Measurements from ENCODE around the gene SHD. TPM values are rescaled to one million over a fixed set of nuclear protein-coding genes. Genes with fewer than 3 reads are reported as not detected.

SHD gene
- total and polyA plus RNA-seq, 2 donors (not counting 3 experiments of a cell fraction or from before 2014, with no cell fraction given): not detected

DNA sequence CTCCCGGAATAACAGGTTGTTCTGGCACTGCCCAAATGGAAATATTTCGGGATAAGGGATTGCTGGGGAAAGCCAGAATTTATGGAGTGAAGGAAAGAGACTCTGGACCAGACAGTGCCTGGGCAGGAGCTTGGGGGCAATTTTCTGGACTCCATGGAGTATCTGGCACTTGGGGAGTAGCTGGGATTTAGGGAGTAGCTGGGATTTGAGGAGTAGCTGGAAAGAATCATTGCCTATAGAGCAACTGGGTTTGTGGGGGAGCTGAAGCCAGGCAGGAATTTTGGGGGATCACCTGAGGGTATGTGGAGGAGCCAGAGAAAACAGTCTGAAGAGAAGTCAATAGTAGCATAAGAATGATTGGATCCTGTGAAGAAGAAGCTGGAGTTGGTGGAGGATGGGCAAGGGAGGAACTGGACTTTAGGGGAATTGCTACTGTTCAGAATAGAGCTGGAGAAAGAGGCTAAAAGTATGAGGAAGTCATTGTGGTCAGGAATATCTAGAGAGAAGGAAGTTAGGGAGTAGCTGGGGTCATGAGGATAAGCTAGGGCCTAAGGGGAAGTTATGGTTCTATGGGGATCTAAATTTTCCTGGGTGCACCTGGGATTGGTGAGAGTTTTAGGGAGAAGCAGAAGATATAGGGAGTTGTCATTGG lies 40.1 kb downstream of the SHD start:
- Histone ChIP-seq H2AFZ (ENCODE audit: low read depth, low read length) (no peak overlapping the region), H3K9ac (replicated peaks; ENCODE audit: extremely low read depth, insufficient read depth, low read length) (no peak overlapping the region), H3K79me2 (ENCODE audit: control insufficient read depth, insufficient read depth, low read length) (no peaks in the 10 kb centered on the region), H3K36me3 (ENCODE audit: control insufficient read depth in 2 of 2, extremely low read depth in 1 of 2, insufficient read depth in 2 of 2, low read length in 2 of 2) (peaks cover 0 to 4% of the 10 kb centered on the region in 2 experiments), H3K9me3 (replicated peaks; ENCODE audit: control insufficient read depth, insufficient read depth, low read length) (no peaks in the 10 kb centered on the region), H3K27ac (ENCODE audit: insufficient read depth, low read depth, low read length) (no peak overlapping the region), H3K4me1 (ENCODE audit: control insufficient read depth, extremely low read depth, insufficient read depth, low read length) (no peaks in the 10 kb centered on the region), H3K4me3 (replicated peaks in 1 of 3; ENCODE audit: insufficient read depth in 1 of 3, low read depth in 1 of 3, low read length in 3 of 3) (no peak overlapping the region), H3K27me3 (ENCODE audit: control insufficient read depth in 2 of 2, insufficient read depth in 2 of 2, low read length in 2 of 2) (no peaks in the 10 kb centered on the region), H3K9me1 (replicated peaks; ENCODE audit: control insufficient read depth, extremely low read depth, insufficient read depth, low read length) (no peaks in the 10 kb centered on the region), H3K4me2 (ENCODE audit: insufficient read depth, low read length) (no peak overlapping the region), H4K20me1 (replicated peaks; ENCODE audit: control insufficient read depth, extremely low read depth, insufficient read depth, low read length) (no peaks in the 10 kb centered on the region)
- intact Hi-C loops (cut with micrococcal nuclease): loop anchor here (10.0 kb wide), 1 partner anchor 856 kb away; no protein-coding TSS in a partner anchor
- no TSS peak for BruUV-seq (replicated peaks)
- dilution Hi-C loops (cut with MboI; ENCODE audit: extremely low pct_ligation_motif_present, low sequenced_read_pairs): no loop called here
- DNase-seq (ENCODE audit: low read depth, low spot score) (no peak), FAIRE-seq (no peak)
- CTCF ChIA-PET: interaction anchor here (1.6 to 1.7 kb wide), 2 partner anchors 10 to 24 kb away, joined by 5 read pairs; partner anchors contain the start of gene MPND
- no peak for TF ChIP-seq JUN (IDR thresholded peaks at IDR 0.05; ENCODE audit: borderline replicate concordance, insufficient read depth, insufficient read length, low read depth)
- POLR2A ChIA-PET: interaction anchor here (0.6 to 1.1 kb wide), 3 partner anchors 12 to 137 kb away, joined by 3 to 5 read pairs (median 5); no protein-coding TSS in a partner anchor

GRCh38 chr19:4320419-4320818 lies 41.4 kb downstream of the SHD start:
- CTCF ChIA-PET: interaction anchor here (1.3 to 2.4 kb wide), 4 partner anchors 11 to 32 kb away, joined by 5 to 9 read pairs (median 5); partner anchors contain the start of gene MPND
- dilution Hi-C loops (cut with MboI; ENCODE audit: extremely low pct_ligation_motif_present, low sequenced_read_pairs): no loop called here

More at GRCh38 chr19:4320419-4320818, 41.4 kb downstream of the SHD start:
- Histone ChIP-seq H3K9me3 (replicated peaks; ENCODE audit: control insufficient read depth, insufficient read depth, low read length) (no peaks in the 10 kb centered on the region), H3K9me1 (replicated peaks; ENCODE audit: control insufficient read depth, extremely low read depth, insufficient read depth, low read length) (no peaks in the 10 kb centered on the region), H3K27me3 (ENCODE audit: control insufficient read depth in 2 of 2, insufficient read depth in 2 of 2, low read length in 2 of 2) (no peaks in the 10 kb centered on the region), H3K79me2 (ENCODE audit: control insufficient read depth, insufficient read depth, low read length) (no peaks in the 10 kb centered on the region), H3K4me3 (replicated peaks in 1 of 3; ENCODE audit: insufficient read depth in 1 of 3, low read depth in 1 of 3, low read length in 3 of 3) (no peak overlapping the region), H2AFZ (ENCODE audit: low read depth, low read length) (no peak overlapping the region), H3K27ac (ENCODE audit: insufficient read depth, low read depth, low read length) (no peak overlapping the region), H3K9ac (replicated peaks; ENCODE audit: extremely low read depth, insufficient read depth, low read length) (no peak overlapping the region), H3K4me2 (ENCODE audit: insufficient read depth, low read length) (no peak overlapping the region), H4K20me1 (replicated peaks; ENCODE audit: control insufficient read depth, extremely low read depth, insufficient read depth, low read length) (no peaks in the 10 kb centered on the region), H3K36me3 (ENCODE audit: control insufficient read depth in 2 of 2, extremely low read depth in 1 of 2, insufficient read depth in 2 of 2, low read length in 2 of 2) (peaks cover 0 to 2% of the 10 kb centered on the region in 2 experiments), H3K4me1 (ENCODE audit: control insufficient read depth, extremely low read depth, insufficient read depth, low read length) (no peaks in the 10 kb centered on the region)
- POLR2A ChIA-PET: interaction anchor here (1.1 kb wide), 1 partner anchor 22 kb away, joined by 3 read pairs; no protein-coding TSS in a partner anchor
- TF ChIP-seq MYC (IDR thresholded peaks at IDR 0.05; ENCODE audit: low read depth, low read length) (no peak), POLR2AphosphoS5 (IDR thresholded peaks at IDR 0.05; ENCODE audit: insufficient read depth, low read depth, low read length) (no peak), JUN (IDR thresholded peaks at IDR 0.05; ENCODE audit: borderline replicate concordance, insufficient read depth, insufficient read length, low read depth) (no peak), GATA2 (IDR thresholded peaks at IDR 0.05; ENCODE audit: insufficient read depth, insufficient read length, low read depth, low read length) (no peak), FOS (IDR thresholded peaks at IDR 0.05; ENCODE audit: borderline replicate concordance, insufficient read depth, low read length) (no peak), EZH2 (IDR thresholded peaks at IDR 0.05; ENCODE audit: borderline replicate concordance, low read depth, low read length, severe bottlenecking) (no peak)
- intact Hi-C loops (cut with micrococcal nuclease): no loop called here
- no peak for FAIRE-seq
- no TSS peak for BruUV-seq (replicated peaks)
- no peak for DNase-seq (ENCODE audit: low read depth, low spot score)
